GM12878 (cell line): ENCODE data around the gene CTSH. TPM values are rescaled to one million over a fixed set of nuclear protein-coding genes. Genes with fewer than 3 reads are reported as not detected.

ENCODE experiments used
- ATAC-seq: fragments of 200-7000 bp; cut with Tn5 transposase; 3 replicates; pipeline ENCODE4 v1.9.1; 2020; ENCODE audit warnings: mild to moderate bottlenecking, moderate library complexity
- BruUV-seq: library from RNA; stranded (reverse); fragments of 400-500 nt; replicated peaks from 2 replicates; lab custom pipeline; 2021; lab: Mats Ljungman, UMichigan
- CTCF ChIA-PET: fragments of 300-600 bp; sonication (Branson Sonifier 250); formaldehyde crosslinking; extraction: SDS; loops from one replicate; lab custom pipeline; 2021; ENCODE audit warnings: inconsistent platforms; lab: Yijun Ruan, JAX
- POLR2A ChIA-PET: fragments of 350-600 bp; formaldehyde crosslinking; extraction: SDS; loops from one replicate; lab custom pipeline; 2021; ENCODE audit warnings: inconsistent platforms; lab: Charles Lee
- RAD21 ChIA-PET: fragments of 300-600 bp; sonication (Branson Sonifier 250); formaldehyde crosslinking; loops from one replicate; lab custom pipeline; 2023; ENCODE audit warnings: antibody characterized with exemption; ENCODE audit not compliant: unreplicated experiment; lab: Charles Lee
- SMC1A ChIA-PET: fragments of 300-600 bp; sonication (Branson Sonifier 250); formaldehyde crosslinking; loops from one replicate; lab custom pipeline; 2023; ENCODE audit not compliant: unreplicated experiment, uncharacterized antibody; lab: Charles Lee
- DNase-seq: peaks from one replicate; pipeline ENCODE4 v3.0.0-alpha.2; 2011; ENCODE audit warnings: low read depth, low spot score
- FAIRE-seq: peaks from 3 replicates; lab custom pipeline; 2011; peaks lifted over from hg19 to GRCh38; lab: Jason Lieb, UNC
- H2AFZ ChIP-seq: 2 replicates; pipeline ENCODE4 v1.6.0; 2011; ENCODE audit warnings: low read depth, low read length, control low read depth; ENCODE audit not compliant: control insufficient read depth
- H3K27ac ChIP-seq: 2 replicates; pipeline ENCODE4 v1.5.1; 2011; ENCODE audit warnings: control low read depth; ENCODE audit not compliant: control insufficient read depth, insufficient read depth
- H3K27me3 ChIP-seq, 2 experiments: replicated peaks in 1 of 2; 2 replicates each; pipeline versions ENCODE4 v1.6.0 to v1.6.1; 2011; ENCODE audit warnings: low read length in 1 of 2; ENCODE audit not compliant: control insufficient read depth in 2 of 2, insufficient read depth in 2 of 2
- H3K36me3 ChIP-seq, 2 experiments: 2 replicates each; pipeline ENCODE4 v1.5.1; 2011; ENCODE audit warnings: low read length in 1 of 2; ENCODE audit not compliant: control insufficient read depth in 2 of 2, insufficient read depth in 2 of 2
- H3K4me1 ChIP-seq: 2 replicates; pipeline ENCODE4 v1.6.1; 2011; ENCODE audit warnings: mild to moderate bottlenecking, low read length, moderate library complexity, mixed read lengths; ENCODE audit not compliant: control insufficient read depth, insufficient read depth
- H3K4me2 ChIP-seq: 2 replicates; pipeline ENCODE4 v1.6.0; 2011; ENCODE audit warnings: control low read depth; ENCODE audit not compliant: control insufficient read depth, insufficient read depth
- H3K4me3 ChIP-seq: fragments of 200-600 bp; sonication (generic); 2 replicates; pipeline ENCODE4 v1.5.1; 2016
- H3K79me2 ChIP-seq: 2 replicates; pipeline ENCODE4 v1.6.0; 2011; ENCODE audit warnings: low read length; ENCODE audit not compliant: control insufficient read depth, insufficient read depth
- H3K9ac ChIP-seq: 2 replicates; pipeline ENCODE4 v1.8.0; 2011; ENCODE audit warnings: low read length, control low read depth, mixed read lengths; ENCODE audit not compliant: control insufficient read depth, insufficient read depth
- H3K9me3 ChIP-seq: replicated peaks from 3 replicates; pipeline ENCODE4 v1.5.1; 2011; ENCODE audit warnings: mild to moderate bottlenecking, low read length; ENCODE audit not compliant: control insufficient read depth, insufficient read depth
- H4K20me1 ChIP-seq: 2 replicates; pipeline ENCODE4 v1.6.0; 2011; ENCODE audit not compliant: control insufficient read depth, insufficient read depth
- EP300 ChIP-seq, 2 experiments: fragments of 150-350 bp in 1 of 2; IDR thresholded peaks; 2 replicates each; pipeline ENCODE4 v1.6.1; 2011 to 2012; ENCODE audit warnings: low read depth in 2 of 2, low read length in 2 of 2, borderline replicate concordance in 1 of 2, improper control_type of control experiment in 1 of 2, inconsistent platforms in 1 of 2; ENCODE audit not compliant: control insufficient read depth in 1 of 2
- HCFC1 ChIP-seq: fragments of 150-350 bp; IDR thresholded peaks from 2 replicates; pipeline ENCODE4 v1.6.1; 2014; ENCODE audit warnings: low read length
- LARP7 ChIP-seq: fragments of 450-650 bp; IDR thresholded peaks from 2 replicates; pipeline ENCODE4 v1.6.1; 2017; ENCODE audit warnings: mild to moderate bottlenecking
- NFYA ChIP-seq: IDR thresholded peaks from 2 replicates; pipeline ENCODE4 v1.6.1; 2011; ENCODE audit warnings: low read depth, mild to moderate bottlenecking, low read length, improper control_type of control experiment, borderline replicate concordance
- YY1 ChIP-seq: IDR thresholded peaks from 2 replicates; pipeline ENCODE4 v1.6.1; 2011; ENCODE audit warnings: low read depth, mild to moderate bottlenecking, low read length
- ZBED1 ChIP-seq: IDR thresholded peaks from 2 replicates; pipeline ENCODE4 v1.6.1; 2016; ENCODE audit warnings: borderline replicate concordance
- ZNF592 ChIP-seq: fragments of 450-650 bp; IDR thresholded peaks from 2 replicates; pipeline ENCODE4 v1.6.1; 2017; ENCODE audit warnings: mild to moderate bottlenecking, moderate library complexity
- WGBS: methylation state at CpG from one replicate; pipeline ENCODE4 v1.1.6; 2016; ENCODE audit warnings: low lambda C conversion rate; ENCODE audit not compliant: insufficient replicate concordance, insufficient coverage; ENCODE audit errors: missing lambda C conversion rate; 5-methylcytosine and 5-hydroxymethylcytosine counted together
- in situ Hi-C: fragments of 300-500 bp; cut with MboI; formaldehyde crosslinking; loops from 9 replicates; pipeline ENCODE4 v1.14.3; 2018; ENCODE audit warnings: mixed read lengths
- intact Hi-C: fragments of 100-400 bp; cut with micrococcal nuclease; formaldehyde crosslinking; loops from one replicate; pipeline ENCODE4 v1.14.2; 2022; ENCODE audit not compliant: unreplicated experiment
- polyA plus RNA-seq, 11 experiments: library from polyadenylated mRNA; depleted of rRNA in 4 of 11; unstranded in 6 of 11; stranded (reverse) in 5 of 11; fragments of >200 nt; fragmentation: Nextera tagmentation in 4 of 11; fragmentation: Illumina TruSeq in 1 of 11; extraction: Ambion mirVana in 4 of 11; extraction: Trizol in 1 of 11; gene quantifications; 1 replicate in 1 of 11; 2 replicates in 10 of 11; pipeline versions ENCODE4 v1.2.1 to v1.2.3, GENCODE V29; 2011 to 2016; ENCODE audit warnings: inconsistent platforms in 2 of 11, missing spikeins in 2 of 11, low read depth in 1 of 11
- total RNA-seq, 4 experiments: library from RNA; depleted of rRNA in 3 of 4; stranded (reverse); fragments of >200 nt in 3 of 4; fragmentation: Illumina TruSeq in 1 of 4; extraction: Trizol in 1 of 4; gene quantifications; 2 replicates each; pipeline versions ENCODE4 v1.2.1 to v1.2.3, GENCODE V29; 2013 to 2021

Gene CTSH
- total and polyA plus RNA-seq, 10 of the 15 experiments (the other 5 are each of a cell fraction or from before 2014, with no cell fraction given): 30.2 to 1,212 (median 519) TPM

DNA sequence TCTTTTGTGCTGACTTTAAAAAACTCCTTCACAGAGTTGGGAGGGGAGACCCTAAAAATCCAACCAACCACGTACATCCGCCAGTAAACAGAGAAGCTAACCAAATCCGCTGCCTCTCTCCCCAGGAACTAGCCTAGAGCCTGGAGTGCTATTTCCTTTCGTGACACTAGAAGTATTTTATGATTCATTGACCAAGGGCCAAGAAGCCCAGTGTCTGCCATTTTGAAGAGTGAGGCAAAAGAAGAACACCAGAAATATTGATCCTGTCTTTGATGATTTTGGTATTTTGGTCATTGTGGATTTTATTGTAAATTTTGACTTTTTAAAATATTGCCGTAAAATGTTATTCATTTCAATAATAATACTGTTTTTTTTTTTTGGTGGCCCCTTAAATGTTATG is 10.5 kb upstream of the CTSH start:
- no peak overlapping the region for H3K27ac ChIP-seq
- CTCF ChIA-PET: no interaction called here
- DNase-seq (no peak), ATAC-seq (no peak), FAIRE-seq (no peak)
- H3K4me3 ChIP-seq: no peak overlapping the region
- H3K27me3 ChIP-seq: no peaks in the 10 kb centered on the region
- RAD21 ChIA-PET: interaction anchor here (0.9 kb wide), 1 partner anchor 19 kb away, joined by 3 read pairs; no protein-coding TSS in a partner anchor
- no TSS peak for BruUV-seq
- no peaks in the 10 kb centered on the region for H3K79me2 ChIP-seq
- H3K36me3 ChIP-seq: no peaks in the 10 kb centered on the region
- H4K20me1 ChIP-seq: no peaks in the 10 kb centered on the region
- no peaks in the 10 kb centered on the region for H3K9me3 ChIP-seq
- H3K4me1 ChIP-seq: peaks cover 12% of the 10 kb centered on the region
- TF ChIP-seq LARP7 (no peak), ZNF592 (no peak), HCFC1 (no peak), ZBED1 (no peak), YY1 (no peak), NFYA (no peak), EP300 (IDR thresholded peaks at IDR 0.05; ENCODE audit: borderline replicate concordance in 1 of 2, control insufficient read depth in 1 of 2, low read depth in 2 of 2, low read length in 2 of 2) (no peak)
- H3K9ac ChIP-seq: no peak overlapping the region
- H3K4me2 ChIP-seq: no peak overlapping the region
- SMC1A ChIA-PET: no interaction called here
- WGBS: 92% methylated on average over 5 of the region's 5 CpGs
- POLR2A ChIA-PET: no interaction called here
- no peak overlapping the region for H2AFZ ChIP-seq
- in situ Hi-C loops: no loop called here
- intact Hi-C loops: no loop called here
